ENCODE results near the gene KIAA0232. TPM values are rescaled to one million over a fixed set of nuclear protein-coding genes. Genes with fewer than 3 reads are reported as not detected.

The KIAA0232 gene, protein sequence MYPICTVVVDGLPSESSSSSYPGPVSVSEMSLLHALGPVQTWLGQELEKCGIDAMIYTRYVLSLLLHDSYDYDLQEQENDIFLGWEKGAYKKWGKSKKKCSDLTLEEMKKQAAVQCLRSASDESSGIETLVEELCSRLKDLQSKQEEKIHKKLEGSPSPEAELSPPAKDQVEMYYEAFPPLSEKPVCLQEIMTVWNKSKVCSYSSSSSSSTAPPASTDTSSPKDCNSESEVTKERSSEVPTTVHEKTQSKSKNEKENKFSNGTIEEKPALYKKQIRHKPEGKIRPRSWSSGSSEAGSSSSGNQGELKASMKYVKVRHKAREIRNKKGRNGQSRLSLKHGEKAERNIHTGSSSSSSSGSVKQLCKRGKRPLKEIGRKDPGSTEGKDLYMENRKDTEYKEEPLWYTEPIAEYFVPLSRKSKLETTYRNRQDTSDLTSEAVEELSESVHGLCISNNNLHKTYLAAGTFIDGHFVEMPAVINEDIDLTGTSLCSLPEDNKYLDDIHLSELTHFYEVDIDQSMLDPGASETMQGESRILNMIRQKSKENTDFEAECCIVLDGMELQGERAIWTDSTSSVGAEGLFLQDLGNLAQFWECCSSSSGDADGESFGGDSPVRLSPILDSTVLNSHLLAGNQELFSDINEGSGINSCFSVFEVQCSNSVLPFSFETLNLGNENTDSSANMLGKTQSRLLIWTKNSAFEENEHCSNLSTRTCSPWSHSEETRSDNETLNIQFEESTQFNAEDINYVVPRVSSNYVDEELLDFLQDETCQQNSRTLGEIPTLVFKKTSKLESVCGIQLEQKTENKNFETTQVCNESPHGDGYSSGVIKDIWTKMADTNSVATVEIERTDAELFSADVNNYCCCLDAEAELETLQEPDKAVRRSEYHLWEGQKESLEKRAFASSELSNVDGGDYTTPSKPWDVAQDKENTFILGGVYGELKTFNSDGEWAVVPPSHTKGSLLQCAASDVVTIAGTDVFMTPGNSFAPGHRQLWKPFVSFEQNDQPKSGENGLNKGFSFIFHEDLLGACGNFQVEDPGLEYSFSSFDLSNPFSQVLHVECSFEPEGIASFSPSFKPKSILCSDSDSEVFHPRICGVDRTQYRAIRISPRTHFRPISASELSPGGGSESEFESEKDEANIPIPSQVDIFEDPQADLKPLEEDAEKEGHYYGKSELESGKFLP (N-terminal part only)
- total RNA-seq: 10 to 100 TPM; 30.4 to 41.4 (median 39.1) TPM
- 10 to 100 TPM in 1 of 2 donors, 1 to 10 TPM in 1; 8.7 to 16.0 TPM for polyA plus RNA-seq
- long read RNA-seq, donor 1, partial matches to known transcripts: 15 of 21 reads
- long read RNA-seq, donor 1, other reads (novel, unspliced or antisense): 6 of 21 reads
- long read RNA-seq, donor 2, partial matches to known transcripts: 10 of 10 reads
- long read RNA-seq, donor 2, other reads (novel, unspliced or antisense): 0 of 10 reads
- long read RNA-seq, donor 3, partial matches to known transcripts: 4 of 12 reads
- long read RNA-seq, donor 3, other reads (novel, unspliced or antisense): 8 of 12 reads

DNA sequence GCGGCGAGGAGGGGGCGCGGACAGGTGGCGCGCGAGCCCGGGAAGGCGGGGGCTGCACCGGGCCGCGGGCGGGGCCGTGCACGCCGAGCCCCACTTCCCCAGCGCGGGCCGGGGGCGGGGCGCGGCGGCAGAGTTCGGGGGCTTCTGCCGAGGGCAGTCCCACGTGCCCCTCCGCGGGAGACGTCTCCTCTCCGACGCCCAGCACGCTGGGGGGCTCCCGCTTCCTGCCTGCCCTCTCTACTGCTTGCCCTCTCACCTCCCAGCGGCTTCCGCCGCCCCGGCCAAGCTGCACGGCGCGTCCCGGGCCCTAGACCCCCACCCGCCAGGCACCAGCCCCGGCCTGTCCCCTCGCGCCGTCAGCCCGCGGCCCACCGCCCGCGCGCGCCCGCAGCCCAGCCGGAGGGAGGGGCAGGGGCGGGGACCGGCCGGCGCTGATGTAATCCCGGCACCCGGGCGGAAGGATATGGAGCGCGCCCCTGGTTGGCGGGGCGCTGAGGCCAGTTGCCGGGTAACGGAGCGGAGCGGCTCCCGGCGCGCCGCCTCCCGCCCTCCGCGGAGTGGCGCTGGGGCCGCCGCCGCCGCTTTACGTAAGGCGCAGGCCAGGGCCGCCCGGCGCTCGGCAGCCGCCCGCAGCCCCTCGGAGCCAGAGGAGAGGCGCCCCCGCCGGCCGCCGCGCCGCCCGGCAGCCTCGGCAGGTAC is at the start of gene KIAA0232:
Gene KIAA0232 (plus strand): TSS at position 581 of the 699 bp plus-strand sequence. CDS start 41,727 bp downstream, outside the sequence.
- DNase-seq: peak; percentile 93 to 95 (median 95)
- Histone ChIP-seq H3K4me3 (peak within 1 kb of the TSS; percentile 99), H3K27me3 (no peaks in the 10 kb centered on the region), H3K9me3 (no peaks in the 10 kb centered on the region), H3K27ac (peak within 1 kb of the TSS; percentile 99), H3K4me1 (ENCODE audit: insufficient read depth) (no peaks in the 10 kb centered on the region), H3K36me3 (no peaks in the 10 kb centered on the region)
- intact Hi-C loops (cut with DNase I): loop anchor here in 3 of 4 donors (5.0 to 10.0 kb wide), 4 partner anchors 60 to 507 kb away; no protein-coding TSS in a partner anchor
- TF ChIP-seq EP300 (IDR thresholded peaks at IDR 0.05) (no peak), POLR2A (IDR thresholded peaks at IDR 0.05) (peak; percentile 88)
- TF ChIP-seq, protein P1, sequence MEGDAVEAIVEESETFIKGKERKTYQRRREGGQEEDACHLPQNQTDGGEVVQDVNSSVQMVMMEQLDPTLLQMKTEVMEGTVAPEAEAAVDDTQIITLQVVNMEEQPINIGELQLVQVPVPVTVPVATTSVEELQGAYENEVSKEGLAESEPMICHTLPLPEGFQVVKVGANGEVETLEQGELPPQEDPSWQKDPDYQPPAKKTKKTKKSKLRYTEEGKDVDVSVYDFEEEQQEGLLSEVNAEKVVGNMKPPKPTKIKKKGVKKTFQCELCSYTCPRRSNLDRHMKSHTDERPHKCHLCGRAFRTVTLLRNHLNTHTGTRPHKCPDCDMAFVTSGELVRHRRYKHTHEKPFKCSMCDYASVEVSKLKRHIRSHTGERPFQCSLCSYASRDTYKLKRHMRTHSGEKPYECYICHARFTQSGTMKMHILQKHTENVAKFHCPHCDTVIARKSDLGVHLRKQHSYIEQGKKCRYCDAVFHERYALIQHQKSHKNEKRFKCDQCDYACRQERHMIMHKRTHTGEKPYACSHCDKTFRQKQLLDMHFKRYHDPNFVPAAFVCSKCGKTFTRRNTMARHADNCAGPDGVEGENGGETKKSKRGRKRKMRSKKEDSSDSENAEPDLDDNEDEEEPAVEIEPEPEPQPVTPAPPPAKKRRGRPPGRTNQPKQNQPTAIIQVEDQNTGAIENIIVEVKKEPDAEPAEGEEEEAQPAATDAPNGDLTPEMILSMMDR (IDR thresholded peaks at IDR 0.05): no peak
- WGBS, 3 donors: 0 to 1% (median 0%) methylated on average over 52 to 99 of the region's 100 CpGs

DNA sequence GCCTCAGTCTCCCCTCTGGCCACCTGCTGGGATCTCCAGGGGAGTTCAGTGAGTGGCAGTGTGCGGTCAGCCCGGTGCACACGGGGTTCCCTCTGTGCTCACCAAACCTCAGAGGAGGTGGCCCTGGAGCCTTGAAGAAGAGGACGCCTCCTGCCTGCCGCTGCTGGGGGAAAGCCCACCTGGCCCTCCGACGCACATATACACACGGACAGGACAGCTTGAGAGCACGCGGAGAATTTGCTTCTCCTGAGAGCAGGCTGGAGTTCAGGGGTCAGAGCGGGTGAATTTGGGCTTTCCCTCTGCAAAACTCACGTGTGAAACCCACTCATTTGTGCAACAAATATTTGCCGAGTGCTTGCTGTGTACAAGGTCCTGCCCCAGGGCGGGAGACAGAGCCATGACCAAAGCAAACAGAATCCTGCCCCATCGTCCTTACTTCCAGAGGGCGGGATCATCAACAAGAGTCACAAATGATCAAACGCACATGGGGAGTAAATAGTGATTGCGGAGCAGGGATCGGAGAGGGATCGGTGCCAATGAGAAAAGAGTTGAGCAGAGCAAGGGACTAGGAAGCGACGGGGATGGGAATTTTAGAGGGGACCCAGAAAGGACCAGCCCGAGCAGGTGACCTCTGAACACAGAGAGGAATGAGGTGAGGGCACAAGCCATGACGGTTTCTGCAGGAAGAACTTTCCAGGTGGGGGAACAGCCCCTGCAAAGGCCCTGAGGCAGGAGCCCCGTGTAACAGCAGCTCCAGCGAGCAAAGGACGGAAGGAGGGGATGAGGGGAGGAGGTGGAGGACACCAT is 49.0 kb upstream of the KIAA0232 start:
- TF ChIP-seq EP300 (IDR thresholded peaks at IDR 0.05): no peak
- H3K4me1 ChIP-seq (ENCODE audit: insufficient read depth): no peaks in the 10 kb centered on the region
- no peak overlapping the region for H3K4me3 ChIP-seq
- no peak for DNase-seq
- WGBS, 3 donors: 89 to 91% (median 91%) methylated on average over 27 of the region's 27 CpGs
- H3K27me3 ChIP-seq: no peaks in the 10 kb centered on the region
- no peak overlapping the region for H3K27ac ChIP-seq
- intact Hi-C loops (cut with DNase I): no loop called here
- H3K36me3 ChIP-seq: no peaks in the 10 kb centered on the region
- H3K9me3 ChIP-seq: no peaks in the 10 kb centered on the region

DNA sequence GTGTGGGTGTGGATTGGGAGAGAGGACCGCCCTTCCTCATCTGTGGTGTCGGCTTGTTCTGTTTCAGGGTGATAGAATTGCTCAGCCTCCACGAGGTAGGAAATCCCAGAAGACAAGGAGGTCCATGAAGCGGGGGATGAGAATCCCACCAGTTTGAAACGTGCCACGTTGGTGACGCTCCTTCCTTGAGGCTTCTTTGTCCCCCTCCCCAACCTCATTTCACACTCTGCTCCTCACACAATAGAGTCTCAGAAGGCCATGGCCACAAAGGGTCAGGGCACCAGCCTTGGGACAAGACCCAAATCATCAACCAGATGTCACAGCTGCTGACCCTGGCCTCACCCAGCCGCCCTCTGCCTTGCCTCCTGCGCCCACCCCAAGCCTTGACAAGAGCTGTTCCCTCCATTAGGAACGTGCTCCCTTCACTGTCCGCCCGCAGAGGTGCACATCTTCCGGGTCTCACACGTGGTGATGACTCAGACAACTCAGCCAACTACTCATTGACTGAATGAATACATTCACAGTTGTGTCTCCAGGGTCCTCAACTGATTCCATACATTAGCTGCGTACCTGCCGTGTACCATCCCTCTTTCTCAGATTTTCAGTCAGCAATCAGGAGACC is 48.3 kb upstream of the KIAA0232 start:
- intact Hi-C loops (cut with DNase I): no loop called here
- no peak for DNase-seq
- H3K9me3 ChIP-seq: no peaks in the 10 kb centered on the region
- H3K27ac ChIP-seq: no peak overlapping the region
- H3K4me3 ChIP-seq: no peak overlapping the region
- H3K27me3 ChIP-seq: no peaks in the 10 kb centered on the region
- TF ChIP-seq EP300 (IDR thresholded peaks at IDR 0.05) (no peak), POLR2A (IDR thresholded peaks at IDR 0.05) (no peak)
- TF ChIP-seq, protein P1 (IDR thresholded peaks at IDR 0.05): no peak
- no peaks in the 10 kb centered on the region for H3K36me3 ChIP-seq
- no peaks in the 10 kb centered on the region for H3K4me1 ChIP-seq (ENCODE audit: insufficient read depth)
- 81 to 87% (median 83%) methylated on average over 16 of the region's 16 CpGs for WGBS, 3 donors
